SKM-1 treated with dmso at 0.1 percent for 144 hours (cell line): Measurements from ENCODE around the gene EDDM13.
"Not testable (repeated sequence)": the region's sequence is repeated elsewhere in the genome, so short reads cannot be mapped to it uniquely, and the experiment has no call there.

ENCODE experiments used
- DNase-seq: peaks from one replicate; lab custom pipeline; 2025; ENCODE audit not compliant: unreplicated experiment; lab: John Stamatoyannopoulos, UW

Gene EDDM13

GRCh38 chr19:56272161-56272798, at the start of gene EDDM13:
EDDM13 (plus strand) TSS chr19:56272748; CDS start chr19:56272835, 87 bp downstream.
- no peak for DNase-seq

GRCh38 chr19:56222901-56223300, 49.6 kb upstream of the EDDM13 start:
- no peak for DNase-seq

- DNase-seq = no peak
Observed at GRCh38 chr19:56223481-56223880, 49.1 kb upstream of the EDDM13 start.

GRCh38 chr19:56245121-56245740, 27.3 kb upstream of the EDDM13 start:
- DNase-seq = no peak

GRCh38 chr19:56245764-56246163, 26.8 kb upstream of the EDDM13 start:
- DNase-seq = not testable (repeated sequence)

GRCh38 chr19:56248736-56249338, 23.7 kb upstream of the EDDM13 start:
- not testable (repeated sequence) for DNase-seq

- no peak for DNase-seq
Observed at GRCh38 chr19:56252699-56253422, 19.7 kb upstream of the EDDM13 start.

- peak; percentile 19 for DNase-seq
Observed at GRCh38 chr19:56253737-56254136, 18.8 kb upstream of the EDDM13 start.

- DNase-seq = no peak
Observed at GRCh38 chr19:56258272-56258671, 14.3 kb upstream of the EDDM13 start.

- DNase-seq = no peak
Observed at GRCh38 chr19:56261145-56261544, 11.4 kb upstream of the EDDM13 start.

- DNase-seq = not testable (repeated sequence)
Observed at GRCh38 chr19:56261932-56262331, 10.6 kb upstream of the EDDM13 start.

GRCh38 chr19:56263319-56263718, 9.2 kb upstream of the EDDM13 start:
- DNase-seq = no peak

GRCh38 chr19:56266051-56266450, 6.5 kb upstream of the EDDM13 start:
- DNase-seq = no peak

GRCh38 chr19:56269348-56269747, 3.2 kb upstream of the EDDM13 start:
- DNase-seq = no peak

GRCh38 chr19:56270676-56271075, 1.9 kb upstream of the EDDM13 start:
- peak; percentile 74 for DNase-seq

- no peak for DNase-seq
Observed at GRCh38 chr19:56271151-56271550, 1.4 kb upstream of the EDDM13 start.

GRCh38 chr19:56273563-56274117, 1.1 kb downstream of the EDDM13 start:
- no peak for DNase-seq

- DNase-seq = no peak
Observed at GRCh38 chr19:56282809-56283208, 10.3 kb downstream of the EDDM13 start.

- no peak for DNase-seq
Observed at GRCh38 chr19:56284746-56285145, 12.2 kb downstream of the EDDM13 start.

GRCh38 chr19:56290104-56290503, 17.6 kb downstream of the EDDM13 start:
- DNase-seq = no peak

- no peak for DNase-seq
Observed at GRCh38 chr19:56291867-56292266, 19.3 kb downstream of the EDDM13 start.
